ENCODE data around the gene PRRG2. TPM values are rescaled to one million over a fixed set of nuclear protein-coding genes. Genes with fewer than 3 reads are reported as not detected.
A peak's percentile ranks its signal among the peaks of the same experiment; 100 is the strongest.
"Not testable (repeated sequence)": the region's sequence is repeated elsewhere in the genome, so short reads cannot be mapped to it uniquely, and the experiment has no call there.

PRRG2 gene
- total RNA-seq, 1 donor from 2014 or later: 0.76 TPM

GRCh38 chr19:49594993-49595818, 14.1 kb downstream of the PRRG2 start:
- ATAC-seq (no peak), DNase-seq (ENCODE audit: missing footprints) (no peak)
- intact Hi-C loops (cut with DNase I): loop anchor here (5.0 kb wide), 1 partner anchor 77 kb away; no protein-coding TSS in a partner anchor

DNA sequence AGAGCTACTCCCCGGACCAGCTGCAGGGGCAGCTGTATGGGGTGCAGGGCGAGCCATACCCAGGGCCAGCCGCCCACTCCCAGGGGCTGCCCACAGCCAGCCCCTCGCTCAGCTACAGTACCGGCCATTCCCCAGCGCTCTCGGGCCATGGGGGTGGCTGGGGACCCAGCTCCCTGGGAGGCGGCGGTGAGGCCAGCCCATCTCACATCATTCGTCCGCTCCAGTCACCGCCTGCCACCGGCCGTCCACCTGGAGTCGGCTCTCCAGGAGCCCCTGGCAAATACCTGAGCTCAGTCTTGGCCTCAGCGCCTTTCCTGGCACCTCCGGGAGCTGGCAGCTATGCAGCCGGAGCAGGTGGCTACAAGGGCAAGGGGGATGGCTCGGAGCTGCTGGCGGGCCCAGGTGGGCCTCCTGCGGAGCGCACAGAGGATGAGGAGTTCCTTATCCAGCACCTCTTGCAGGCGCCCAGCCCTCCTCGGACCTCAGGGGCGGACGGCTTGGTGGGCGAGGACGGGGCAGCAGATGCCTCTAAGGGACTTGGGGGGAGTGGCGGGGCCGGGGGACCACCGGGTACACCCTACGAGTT, 14.8 kb downstream of the PRRG2 start:
- DNase-seq (ENCODE audit: missing footprints): no peak
- ATAC-seq: no peak
- intact Hi-C loops (cut with DNase I): no loop called here

- no peak for ATAC-seq
- intact Hi-C loops (cut with DNase I): no loop called here
Measured at GRCh38 chr19:49596407-49596806, 15.3 kb downstream of the PRRG2 start.

DNA sequence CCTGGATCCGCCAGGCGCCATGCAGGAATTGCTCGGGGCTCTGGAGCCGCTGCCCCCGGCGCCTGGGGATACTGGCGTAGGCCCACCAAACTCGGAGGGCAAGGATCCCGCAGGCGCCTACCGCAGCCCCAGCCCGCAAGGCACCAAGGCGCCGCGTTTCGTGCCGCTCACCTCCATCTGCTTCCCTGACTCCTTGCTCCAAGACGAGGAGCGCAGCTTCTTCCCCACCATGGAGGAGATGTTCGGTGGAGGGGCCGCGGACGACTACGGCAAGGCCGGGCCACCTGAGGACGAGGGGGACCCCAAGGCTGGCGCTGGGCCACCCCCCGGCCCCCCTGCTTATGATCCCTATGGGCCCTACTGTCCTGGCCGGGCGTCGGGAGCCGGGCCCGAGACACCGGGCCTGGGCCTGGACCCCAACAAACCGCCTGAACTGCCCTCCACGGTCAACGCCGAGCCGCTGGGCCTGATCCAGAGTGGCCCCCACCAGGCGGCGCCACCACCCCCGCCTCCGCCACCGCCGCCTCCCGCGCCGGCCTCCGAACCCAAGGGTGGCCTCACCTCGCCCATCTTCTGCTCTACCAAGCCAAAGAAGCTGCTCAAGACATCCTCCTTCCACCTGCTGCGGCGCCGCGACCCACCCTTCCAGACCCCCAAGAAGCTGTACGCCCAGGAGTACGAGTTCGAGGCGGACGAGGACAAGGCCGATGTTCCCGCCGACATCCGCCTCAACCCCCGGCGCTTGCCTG, 16.0 kb downstream of the PRRG2 start:
- DNase-seq (ENCODE audit: missing footprints) (no peak), ATAC-seq (no peak)
- intact Hi-C loops (cut with DNase I): no loop called here

More at GRCh38 chr19:49596407-49596806, 15.3 kb downstream of the PRRG2 start:
- DNase-seq (ENCODE audit: missing footprints): no peak

DNA sequence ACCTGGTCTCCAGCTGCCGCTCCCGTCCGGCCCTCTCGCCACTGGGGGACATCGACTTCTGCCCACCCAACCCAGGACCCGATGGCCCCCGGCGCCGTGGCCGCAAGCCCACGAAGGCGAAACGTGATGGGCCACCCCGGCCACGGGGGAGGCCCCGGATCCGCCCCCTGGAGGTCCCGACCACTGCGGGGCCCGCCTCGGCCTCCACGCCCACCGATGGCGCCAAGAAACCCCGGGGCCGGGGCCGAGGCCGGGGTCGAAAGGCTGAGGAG, 16.5 kb downstream of the PRRG2 start:
- intact Hi-C loops (cut with DNase I): no loop called here
- DNase-seq (ENCODE audit: missing footprints) (no peak), ATAC-seq (no peak)

DNA sequence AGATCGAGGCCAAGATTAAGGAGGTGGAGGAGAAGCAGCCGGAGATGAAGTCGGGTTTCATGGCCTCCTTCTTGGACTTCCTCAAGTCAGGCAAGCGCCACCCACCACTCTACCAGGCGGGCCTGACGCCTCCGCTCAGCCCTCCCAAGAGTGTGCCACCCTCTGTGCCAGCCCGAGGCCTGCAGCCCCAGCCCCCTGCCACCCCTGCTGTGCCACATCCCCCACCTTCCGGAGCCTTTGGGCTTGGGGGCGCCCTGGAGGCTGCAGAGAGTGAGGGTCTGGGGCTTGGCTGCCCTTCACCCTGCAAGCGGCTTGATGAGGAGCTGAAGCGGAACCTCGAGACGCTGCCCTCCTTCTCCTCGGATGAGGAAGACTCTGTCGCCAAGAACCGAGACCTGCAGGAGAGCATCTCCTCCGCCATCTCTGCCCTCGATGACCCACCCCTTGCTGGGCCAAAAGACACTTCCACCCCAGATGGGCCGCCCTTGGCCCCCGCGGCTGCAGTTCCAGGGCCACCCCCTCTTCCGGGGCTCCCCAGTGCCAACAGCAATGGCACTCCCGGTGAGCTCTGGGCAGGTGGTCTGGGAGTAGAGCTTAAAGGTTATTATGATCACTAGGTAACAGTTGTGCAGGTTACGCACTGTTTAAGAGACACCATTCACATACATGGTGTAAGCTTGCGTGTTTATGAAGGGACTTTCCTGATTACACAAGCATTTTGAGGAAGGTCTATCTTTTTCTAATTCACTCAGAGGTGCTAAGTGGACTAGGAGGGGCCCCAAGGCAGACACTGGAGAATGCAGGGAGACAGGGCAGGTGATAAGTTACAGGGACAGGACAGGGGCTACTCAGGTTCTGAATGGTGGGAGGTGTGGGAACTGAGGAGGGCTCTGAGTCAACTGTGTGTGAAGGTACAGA, 18.5 kb downstream of the PRRG2 start:
- ATAC-seq (no peak), DNase-seq (ENCODE audit: missing footprints) (no peak)
- intact Hi-C loops (cut with DNase I): no loop called here

DNA sequence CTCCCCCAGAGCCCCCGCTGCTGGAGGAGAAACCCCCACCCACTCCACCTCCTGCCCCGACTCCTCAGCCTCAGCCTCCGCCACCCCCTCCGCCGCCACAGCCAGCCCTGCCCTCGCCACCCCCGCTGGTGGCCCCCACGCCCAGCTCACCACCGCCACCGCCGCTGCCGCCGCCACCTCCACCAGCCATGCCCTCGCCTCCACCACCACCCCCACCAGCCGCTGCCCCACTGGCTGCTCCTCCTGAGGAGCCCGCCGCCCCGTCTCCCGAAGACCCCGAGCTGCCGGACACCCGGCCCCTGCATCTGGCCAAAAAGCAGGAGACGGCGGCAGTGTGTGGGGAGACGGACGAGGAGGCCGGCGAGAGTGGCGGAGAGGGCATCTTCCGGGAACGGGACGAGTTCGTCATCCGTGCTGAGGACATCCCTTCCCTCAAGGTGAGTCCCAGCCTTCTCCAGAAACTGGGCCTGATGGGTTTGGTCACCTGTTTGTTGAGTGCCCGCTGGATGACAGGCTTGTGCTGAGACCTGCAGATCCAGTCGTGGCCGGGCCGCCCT, 20.4 kb downstream of the PRRG2 start:
- no peak for ATAC-seq
- no peak for DNase-seq (ENCODE audit: missing footprints)
- intact Hi-C loops (cut with DNase I): no loop called here

DNA sequence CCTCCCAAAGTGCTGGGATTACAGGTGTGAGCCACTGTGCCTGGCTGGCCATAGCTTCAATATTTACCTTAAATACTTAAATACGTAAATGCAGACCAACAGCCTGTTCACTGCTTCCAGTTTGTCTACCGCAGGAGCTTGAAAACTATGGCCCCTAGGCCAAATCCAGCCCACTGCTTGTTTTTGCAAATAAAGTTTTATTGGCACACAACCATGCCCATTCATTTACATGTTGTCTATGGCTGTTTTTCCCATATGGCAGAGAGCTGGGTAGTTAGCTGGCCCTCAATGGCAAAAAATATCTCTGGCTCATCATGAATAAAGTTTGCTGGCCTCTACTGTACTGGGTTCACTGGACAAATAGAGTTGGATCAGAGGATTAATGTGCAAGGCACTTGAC, 21.7 kb downstream of the PRRG2 start:
- DNase-seq (ENCODE audit: missing footprints) (no peak), ATAC-seq (no peak)
- intact Hi-C loops (cut with DNase I): no loop called here

DNA sequence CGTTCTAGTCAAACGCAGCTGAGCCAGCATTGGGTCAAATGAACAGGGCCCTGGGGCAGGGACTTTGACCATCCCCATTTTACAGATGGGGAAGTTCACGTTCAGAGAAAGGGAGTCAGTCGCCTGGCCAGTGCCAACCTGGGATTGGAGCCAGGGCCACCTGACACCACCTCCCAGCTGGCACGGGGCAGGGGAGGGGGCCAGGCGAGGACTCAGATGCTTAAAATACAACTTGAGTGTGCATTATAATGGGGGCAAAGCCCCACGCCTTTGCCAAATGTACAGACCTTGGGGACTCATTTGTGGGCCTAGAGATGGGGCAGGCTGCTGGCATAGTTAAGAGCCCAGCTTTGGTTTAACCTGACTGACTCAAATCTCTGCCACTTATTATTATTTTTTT, 24.5 kb downstream of the PRRG2 start:
- ATAC-seq: no peak
- no peak for DNase-seq (ENCODE audit: missing footprints)
- intact Hi-C loops (cut with DNase I): no loop called here

GRCh38 chr19:49609499-49610092, 28.5 kb downstream of the PRRG2 start:
- DNase-seq (ENCODE audit: missing footprints): no peak
- intact Hi-C loops (cut with DNase I): no loop called here
- no peak for ATAC-seq

DNA sequence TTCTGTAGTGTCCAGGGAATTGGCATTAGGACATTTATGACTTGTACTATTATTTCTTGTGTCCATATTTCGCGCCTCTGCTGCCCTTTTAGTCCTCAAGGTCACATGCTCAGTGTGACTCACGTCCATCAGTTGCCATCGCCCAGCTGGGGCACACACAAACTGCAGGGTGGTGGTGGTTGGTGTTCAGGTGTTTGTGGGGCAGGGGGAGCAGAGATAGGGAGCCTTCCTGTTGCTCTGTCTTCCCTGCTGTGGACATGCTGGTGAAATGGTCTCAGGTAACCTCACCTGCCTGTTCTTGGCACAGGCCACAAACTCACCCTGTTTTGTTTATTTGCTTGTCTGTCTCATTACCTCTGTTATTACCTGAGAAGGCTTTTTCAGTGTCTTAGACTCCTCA, 32.3 kb downstream of the PRRG2 start:
- ATAC-seq (no peak), DNase-seq (ENCODE audit: missing footprints) (no peak)
- intact Hi-C loops (cut with DNase I): no loop called here

- intact Hi-C loops (cut with DNase I): no loop called here
- no peak for DNase-seq (ENCODE audit: missing footprints)
- ATAC-seq: no peak
Measured at GRCh38 chr19:49614096-49614833, 33.1 kb downstream of the PRRG2 start.

- intact Hi-C loops (cut with DNase I): no loop called here
- DNase-seq (ENCODE audit: missing footprints) (no peak), ATAC-seq (no peak)
Measured at GRCh38 chr19:49615861-49616260, 34.7 kb downstream of the PRRG2 start.

DNA sequence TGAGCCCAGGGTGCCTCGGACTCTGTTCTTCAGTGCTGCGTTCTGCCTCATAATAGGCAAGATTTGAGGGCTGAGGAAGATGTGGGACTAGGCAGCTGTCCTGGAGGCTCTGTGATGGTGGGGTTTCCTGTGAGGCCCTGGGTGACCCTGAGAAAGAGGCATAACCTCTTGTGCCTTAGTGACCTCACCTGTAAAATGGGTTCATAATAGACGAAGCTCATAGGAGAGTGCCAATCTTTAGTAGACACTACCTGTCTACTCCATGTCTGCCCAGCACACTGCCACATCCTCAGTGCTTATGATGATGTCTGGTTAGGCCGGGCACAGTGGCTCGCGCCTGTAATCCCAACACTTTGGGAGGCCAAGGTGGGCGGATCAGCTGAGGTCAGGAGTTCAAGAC, 35.4 kb downstream of the PRRG2 start:
- intact Hi-C loops (cut with DNase I): no loop called here
- DNase-seq (ENCODE audit: missing footprints): no peak
- ATAC-seq: no peak

GRCh38 chr19:49616945-49617344, 35.8 kb downstream of the PRRG2 start:
- ATAC-seq (no peak), DNase-seq (ENCODE audit: missing footprints) (no peak)
- intact Hi-C loops (cut with DNase I): no loop called here

DNA sequence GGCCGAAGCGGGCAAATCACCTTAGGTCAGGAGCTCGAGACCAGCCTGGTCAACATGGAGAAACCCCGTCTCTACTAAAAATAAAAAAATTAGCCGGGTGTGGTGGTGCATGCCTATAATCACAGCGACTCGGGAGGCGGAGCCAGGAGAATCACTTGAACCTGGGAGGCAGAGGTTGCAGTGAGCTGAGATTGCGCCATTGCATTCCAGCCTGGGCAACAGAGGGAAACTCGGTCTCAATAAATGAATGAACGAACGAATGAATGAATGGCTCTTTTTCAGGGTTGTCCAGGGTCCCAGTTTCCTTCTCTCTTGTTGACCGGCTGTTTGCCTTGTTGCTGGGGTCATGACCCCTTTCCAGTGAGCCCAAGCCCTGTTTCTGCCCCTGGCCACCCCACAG, 36.7 kb downstream of the PRRG2 start:
- ATAC-seq; intact Hi-C loops (cut with DNase I): not testable (repeated sequence)

DNA sequence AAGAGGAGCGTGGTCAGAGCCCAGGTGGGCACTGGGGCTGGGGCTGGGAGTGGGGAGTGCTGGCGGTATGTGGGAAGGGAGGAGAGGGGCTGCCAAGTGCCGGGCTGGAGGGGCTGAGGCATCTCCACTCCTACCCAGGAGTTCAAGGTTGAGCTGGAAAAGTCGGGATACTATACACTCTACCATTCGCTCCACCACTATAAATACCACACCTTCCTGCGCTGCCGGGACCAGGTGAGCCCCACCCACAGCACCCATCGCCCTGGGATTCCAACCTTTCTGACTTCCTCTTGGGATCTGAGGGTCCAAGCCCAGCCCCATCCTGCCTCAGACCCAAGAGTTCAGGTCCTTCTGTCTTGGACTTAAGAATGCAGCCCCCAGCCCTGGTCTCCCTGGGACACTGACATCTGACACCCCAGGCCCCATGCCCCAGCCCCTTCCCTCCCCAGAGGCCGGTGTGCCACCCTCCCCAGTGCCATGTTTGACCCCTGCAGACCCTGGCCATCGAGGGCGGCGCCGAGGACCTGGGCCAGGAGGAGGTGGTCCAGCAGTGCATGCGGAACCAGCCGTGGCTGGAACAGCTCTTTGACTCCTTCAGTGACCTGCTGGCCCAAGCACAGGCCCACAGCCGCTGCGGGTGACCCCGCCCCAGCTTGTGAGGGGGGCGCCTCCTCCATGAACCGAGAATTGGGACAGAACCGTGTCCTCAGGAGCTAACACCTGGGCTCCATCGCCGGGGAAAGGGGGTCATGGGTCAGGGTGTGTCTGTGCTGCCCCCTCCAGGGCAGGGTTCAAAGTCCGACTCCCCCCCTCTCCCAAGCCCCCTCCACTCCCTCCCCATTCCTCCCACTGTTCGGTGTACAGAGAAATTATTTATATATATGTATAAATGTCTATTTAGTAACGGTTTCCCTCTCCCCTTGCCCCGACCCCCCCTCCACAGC, 44.1 kb downstream of the PRRG2 start:
- intact Hi-C loops (cut with DNase I): no loop called here
- DNase-seq (ENCODE audit: missing footprints): no peak
- ATAC-seq: peak; percentile 17

More for the DNA sequence above, 36.7 kb downstream of the PRRG2 start:
- DNase-seq (ENCODE audit: missing footprints): not testable (repeated sequence)
